Calu3 (cell line): Measurements from ENCODE around the gene SDK2. TPM values are rescaled to one million over a fixed set of nuclear protein-coding genes. Genes with fewer than 3 reads are reported as not detected.

ENCODE experiments used
- BruUV-seq: library from RNA; stranded (reverse); fragments of 400-500 nt; replicated peaks from 2 replicates; lab custom pipeline; 2021; lab: Mats Ljungman, UMichigan
- CTCF ChIA-PET: fragments of 300-600 bp; sonication (Branson Sonifier 250); formaldehyde crosslinking; loops from one replicate; lab custom pipeline; 2022; ENCODE audit warnings: antibody characterized with exemption; lab: Charles Lee
- DNase-seq: peaks from one replicate; pipeline ENCODE4 v3.0.0; 2022
- H3K27ac Mint-ChIP-seq: one replicate; pipeline ENCODE4 v1.8.0; 2022; ENCODE audit warnings: mixed read lengths; ENCODE audit not compliant: unreplicated experiment
- H3K27me3 Mint-ChIP-seq: one replicate; pipeline ENCODE4 v1.8.0; 2022; ENCODE audit warnings: mixed read lengths; ENCODE audit not compliant: unreplicated experiment
- H3K36me3 Mint-ChIP-seq: one replicate; pipeline ENCODE4 v1.8.0; 2022; ENCODE audit warnings: mild to moderate bottlenecking, moderate library complexity, mixed read lengths; ENCODE audit not compliant: insufficient read depth, unreplicated experiment
- H3K4me1 Mint-ChIP-seq: one replicate; pipeline ENCODE4 v1.8.0; 2022; ENCODE audit warnings: mild to moderate bottlenecking, low read depth, mixed read lengths; ENCODE audit not compliant: unreplicated experiment
- H3K4me3 Mint-ChIP-seq: one replicate; pipeline ENCODE4 v1.8.0; 2022; ENCODE audit warnings: mild to moderate bottlenecking, low read depth, moderate library complexity, mixed read lengths; ENCODE audit not compliant: unreplicated experiment
- H3K9me3 Mint-ChIP-seq: one replicate; pipeline ENCODE4 v1.8.0; 2022; ENCODE audit warnings: low read depth, mixed read lengths; ENCODE audit not compliant: unreplicated experiment
- intact Hi-C: fragments of 100-400 bp; cut with micrococcal nuclease; formaldehyde crosslinking; loops from one replicate; pipeline ENCODE4 v1.10.0; 2022; ENCODE audit not compliant: unreplicated experiment
- total RNA-seq: library from RNA; stranded (reverse); gene quantifications from 2 replicates; pipeline ENCODE4 v1.2.3, GENCODE V29; 2022
- TF ChIP-seq, protein P1 (sequence below): fragments of 200-600 bp; IDR thresholded peaks from one replicate; pipeline ENCODE4 v1.8.0; 2022; ENCODE audit warnings: antibody characterized with exemption; ENCODE audit not compliant: unreplicated experiment

Gene SDK2
- total RNA-seq, 1 experiment from 2014 or later: not detected

DNA sequence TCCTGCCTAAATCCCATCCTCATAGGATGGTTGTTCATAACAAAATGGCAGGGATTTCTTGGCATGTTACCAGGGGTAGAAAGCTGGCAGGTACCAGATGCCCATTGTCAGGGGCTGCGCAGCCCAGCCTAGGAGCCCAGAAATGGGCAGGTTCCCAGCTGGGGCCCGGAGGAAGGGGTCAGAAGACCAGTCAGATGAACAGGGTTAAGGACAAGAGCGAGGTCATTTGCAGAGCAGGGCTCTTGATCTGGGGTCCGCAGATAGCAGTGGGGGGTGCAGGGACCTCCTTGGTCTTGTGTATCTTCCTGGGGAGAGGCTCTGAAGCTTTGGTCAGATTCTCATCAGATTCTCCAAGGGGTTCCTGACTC is 280.1 kb downstream of the SDK2 start:
- intact Hi-C loops: no loop called here
- Mint-ChIP-seq H3K4me1 (peaks cover 21% of the 10 kb centered on the region), H3K9me3 (no peaks in the 10 kb centered on the region), H3K36me3 (peaks cover 4% of the 10 kb centered on the region), H3K27ac (no peak overlapping the region), H3K27me3 (no peaks in the 10 kb centered on the region), H3K4me3 (no peak overlapping the region)
- TF ChIP-seq, protein P1, sequence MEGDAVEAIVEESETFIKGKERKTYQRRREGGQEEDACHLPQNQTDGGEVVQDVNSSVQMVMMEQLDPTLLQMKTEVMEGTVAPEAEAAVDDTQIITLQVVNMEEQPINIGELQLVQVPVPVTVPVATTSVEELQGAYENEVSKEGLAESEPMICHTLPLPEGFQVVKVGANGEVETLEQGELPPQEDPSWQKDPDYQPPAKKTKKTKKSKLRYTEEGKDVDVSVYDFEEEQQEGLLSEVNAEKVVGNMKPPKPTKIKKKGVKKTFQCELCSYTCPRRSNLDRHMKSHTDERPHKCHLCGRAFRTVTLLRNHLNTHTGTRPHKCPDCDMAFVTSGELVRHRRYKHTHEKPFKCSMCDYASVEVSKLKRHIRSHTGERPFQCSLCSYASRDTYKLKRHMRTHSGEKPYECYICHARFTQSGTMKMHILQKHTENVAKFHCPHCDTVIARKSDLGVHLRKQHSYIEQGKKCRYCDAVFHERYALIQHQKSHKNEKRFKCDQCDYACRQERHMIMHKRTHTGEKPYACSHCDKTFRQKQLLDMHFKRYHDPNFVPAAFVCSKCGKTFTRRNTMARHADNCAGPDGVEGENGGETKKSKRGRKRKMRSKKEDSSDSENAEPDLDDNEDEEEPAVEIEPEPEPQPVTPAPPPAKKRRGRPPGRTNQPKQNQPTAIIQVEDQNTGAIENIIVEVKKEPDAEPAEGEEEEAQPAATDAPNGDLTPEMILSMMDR: no peak
- no TSS peak for BruUV-seq
- CTCF ChIA-PET: interaction anchor here (0.5 kb wide), 1 partner anchor 1407 kb away, joined by 4 read pairs; no protein-coding TSS in a partner anchor
- DNase-seq: no peak

DNA sequence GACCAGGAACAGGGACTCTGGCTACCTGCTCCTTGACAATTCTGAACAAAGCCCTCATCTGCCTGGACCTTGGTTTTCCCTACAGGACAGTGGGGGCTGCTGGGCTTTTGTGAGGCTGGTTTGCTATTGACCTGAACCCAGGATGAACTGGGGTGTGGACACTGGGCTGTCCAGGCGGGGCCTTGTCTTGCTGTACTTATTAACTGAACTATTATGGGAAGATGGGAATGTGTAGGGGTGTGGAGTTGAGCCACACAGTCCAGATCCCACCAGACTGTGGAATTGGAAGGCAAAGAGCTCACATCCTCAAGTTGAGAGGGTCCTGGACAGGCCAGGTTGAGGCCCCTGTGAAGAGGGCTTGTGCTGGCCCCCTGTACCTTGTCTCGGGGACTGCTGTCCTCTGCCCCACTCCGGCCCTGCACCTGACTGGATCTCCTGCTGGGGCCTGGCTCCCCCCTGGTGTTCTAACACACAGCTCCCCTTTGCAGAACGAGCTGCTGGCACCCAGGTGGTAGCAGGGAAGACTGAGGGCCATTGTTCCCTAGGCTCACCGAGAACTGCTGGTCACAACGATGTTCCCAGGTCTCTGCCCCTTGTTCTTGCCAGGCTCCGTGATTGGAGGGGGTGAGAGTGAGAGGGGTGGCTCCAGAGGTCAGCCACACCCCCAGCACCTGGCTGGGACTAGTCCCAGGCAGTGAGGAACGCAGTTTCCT is 280.6 kb downstream of the SDK2 start:
- no peaks in the 10 kb centered on the region for H3K27me3 Mint-ChIP-seq
- DNase-seq: no peak
- H3K27ac Mint-ChIP-seq: no peak overlapping the region
- intact Hi-C loops: no loop called here
- BruUV-seq: no TSS peak
- H3K9me3 Mint-ChIP-seq: no peaks in the 10 kb centered on the region
- TF ChIP-seq, protein P1: no peak
- H3K4me1 Mint-ChIP-seq: peaks cover 21% of the 10 kb centered on the region
- H3K4me3 Mint-ChIP-seq: no peak overlapping the region
- H3K36me3 Mint-ChIP-seq: peaks cover 4% of the 10 kb centered on the region
- CTCF ChIA-PET: interaction anchor here (0.5 kb wide), 1 partner anchor 1407 kb away, joined by 4 read pairs; no protein-coding TSS in a partner anchor

DNA sequence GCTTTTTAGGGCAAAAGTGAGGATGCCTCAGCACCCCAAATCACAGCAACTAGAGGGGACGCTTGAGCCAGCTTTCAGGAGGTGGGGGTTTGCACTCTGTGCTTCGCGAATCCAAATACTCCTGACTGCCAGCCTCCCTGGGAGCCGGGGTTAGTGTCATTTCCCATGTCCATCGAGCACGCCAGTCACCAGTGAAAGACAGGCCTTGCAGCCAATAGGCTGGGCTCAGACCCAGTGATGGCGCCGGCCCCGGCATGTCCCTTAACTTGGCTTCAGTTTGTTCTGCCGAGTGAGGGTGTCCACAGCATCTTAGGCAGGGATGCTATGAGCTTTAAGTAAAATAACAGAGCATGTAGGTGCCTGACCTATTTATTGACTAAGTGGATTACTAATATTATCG is 281.5 kb downstream of the SDK2 start:
- Mint-ChIP-seq H3K27me3 (no peaks in the 10 kb centered on the region), H3K4me1 (peaks cover 21% of the 10 kb centered on the region), H3K4me3 (no peak overlapping the region), H3K9me3 (no peaks in the 10 kb centered on the region), H3K27ac (no peak overlapping the region), H3K36me3 (peaks cover 4% of the 10 kb centered on the region)
- CTCF ChIA-PET: no interaction called here
- intact Hi-C loops: no loop called here
- TF ChIP-seq, protein P1: no peak
- no peak for DNase-seq
- no TSS peak for BruUV-seq

DNA sequence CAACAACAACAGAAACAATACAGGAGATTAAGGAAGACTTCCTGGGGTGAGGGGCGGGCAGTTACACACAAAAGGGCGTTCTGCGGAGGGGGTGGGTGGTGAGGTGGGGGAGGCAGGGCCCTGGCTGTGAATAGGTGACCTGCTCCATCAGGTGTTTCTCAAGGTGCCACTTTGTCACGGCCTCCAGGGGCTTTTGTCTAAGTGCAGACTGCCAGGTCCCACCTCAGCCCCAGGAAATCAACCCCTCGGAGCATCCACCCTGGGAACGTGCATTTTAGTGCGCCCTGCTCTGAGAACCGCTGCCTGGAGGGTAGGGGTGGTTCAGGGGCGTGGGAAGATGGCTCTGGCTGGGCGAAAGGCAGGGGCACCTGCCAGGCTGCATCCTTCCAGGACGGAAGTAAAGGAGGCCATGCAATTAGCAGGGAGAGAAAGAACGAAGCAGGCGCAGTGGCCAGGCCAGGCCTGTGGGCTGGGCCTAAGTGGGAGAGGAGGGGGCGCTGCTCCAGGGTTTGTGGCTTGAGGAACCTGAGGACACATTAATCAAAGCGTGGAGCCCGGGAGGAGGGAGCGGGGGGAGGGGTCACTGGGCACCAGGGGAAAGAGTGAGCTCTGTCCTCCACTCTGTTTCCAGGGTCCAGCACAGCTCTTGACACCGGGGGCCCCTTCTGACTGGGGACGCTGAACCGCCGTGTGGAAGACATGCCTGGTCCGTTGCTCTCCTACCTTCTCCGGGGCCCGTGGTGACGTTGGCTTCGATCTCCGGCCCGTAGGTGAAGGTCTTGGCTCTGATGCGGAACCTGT is 283.1 kb downstream of the SDK2 start:
- H3K36me3 Mint-ChIP-seq: peaks cover 4% of the 10 kb centered on the region
- H3K27me3 Mint-ChIP-seq: no peaks in the 10 kb centered on the region
- TF ChIP-seq, protein P1: no peak
- H3K27ac Mint-ChIP-seq: no peak overlapping the region
- BruUV-seq: no TSS peak
- peaks cover 21% of the 10 kb centered on the region for H3K4me1 Mint-ChIP-seq
- no peaks in the 10 kb centered on the region for H3K9me3 Mint-ChIP-seq
- no peak for DNase-seq
- no peak overlapping the region for H3K4me3 Mint-ChIP-seq
- intact Hi-C loops: no loop called here
- CTCF ChIA-PET: interaction anchor here (0.6 kb wide), 1 partner anchor 1894 kb away, joined by 7 read pairs; no protein-coding TSS in a partner anchor
